Stromal cell of bone marrow (primary cell): Measurements from ENCODE around the gene CSTF2T.

Experiments used
- DNase-seq: peaks from one replicate; pipeline ENCODE4 v3.0.0-alpha.2; 2012; ENCODE audit warnings: low read depth

Gene CSTF2T

DNA sequence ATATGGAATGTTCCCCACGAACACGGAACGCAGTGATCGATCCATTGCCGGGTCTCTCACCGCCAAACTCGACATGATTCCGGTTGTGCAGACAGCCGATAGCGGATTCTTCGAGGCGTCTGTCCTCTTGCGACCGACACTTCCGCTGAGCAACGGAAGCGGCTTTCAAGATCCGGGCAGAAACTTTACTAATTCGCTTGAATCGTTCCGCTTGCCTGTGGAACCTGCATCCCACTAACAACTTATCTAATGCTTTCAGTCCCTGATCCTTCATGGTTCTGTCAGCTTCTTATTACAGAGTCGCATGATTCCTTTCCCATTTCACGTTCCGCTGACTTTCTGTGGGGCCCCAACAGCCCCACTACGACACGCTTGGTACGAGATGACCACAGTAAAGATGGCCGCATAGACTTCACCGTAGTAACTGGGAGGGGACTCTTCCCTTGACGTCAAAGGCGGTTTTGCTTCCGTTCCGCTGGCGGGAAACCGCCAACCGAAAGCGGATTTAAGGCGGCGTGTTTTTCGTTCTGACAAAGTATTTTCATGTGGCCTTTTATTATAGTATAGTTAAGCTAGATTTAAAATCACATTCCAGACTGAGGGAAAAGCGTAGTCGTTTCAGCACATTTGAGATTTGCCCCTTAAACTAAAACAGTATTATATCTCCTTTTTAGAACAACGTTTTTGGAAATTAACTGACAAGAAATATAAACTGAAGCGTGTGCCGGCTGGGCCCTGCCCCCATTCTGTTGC, at the start of gene CSTF2T:
Gene CSTF2T (minus strand): TSS at position 121 of the 753 bp plus-strand sequence. CDS start 46 bp downstream, at position 75.
- DNase-seq = peak; percentile 87

GRCh38 chr10:51748959-51749358, 49.6 kb upstream of the CSTF2T start:
- no peak for DNase-seq

DNA sequence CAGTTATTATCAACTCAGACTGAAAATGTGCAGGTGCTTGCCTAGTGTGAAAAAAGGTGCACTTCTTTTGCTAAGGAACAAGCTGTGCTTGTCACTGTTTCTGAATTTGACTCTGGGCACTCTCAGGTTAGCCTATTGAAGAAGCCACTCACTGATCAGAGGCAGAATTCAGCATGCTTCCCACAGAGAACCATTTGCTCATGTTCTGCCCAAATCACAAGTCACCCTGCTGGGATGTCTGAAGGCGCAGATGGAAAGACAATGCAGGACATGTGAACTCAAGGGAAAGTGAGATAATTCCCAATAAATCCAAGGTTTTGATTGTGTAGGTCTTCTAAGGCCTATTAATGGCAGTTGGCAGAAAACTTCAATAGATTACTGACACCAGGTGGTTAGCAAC, 47.8 kb upstream of the CSTF2T start:
- no peak for DNase-seq

GRCh38 chr10:51745397-51745796, 46.0 kb upstream of the CSTF2T start:
- no peak for DNase-seq

- DNase-seq = no peak
Observed at GRCh38 chr10:51744235-51745000, 45.0 kb upstream of the CSTF2T start.

DNA sequence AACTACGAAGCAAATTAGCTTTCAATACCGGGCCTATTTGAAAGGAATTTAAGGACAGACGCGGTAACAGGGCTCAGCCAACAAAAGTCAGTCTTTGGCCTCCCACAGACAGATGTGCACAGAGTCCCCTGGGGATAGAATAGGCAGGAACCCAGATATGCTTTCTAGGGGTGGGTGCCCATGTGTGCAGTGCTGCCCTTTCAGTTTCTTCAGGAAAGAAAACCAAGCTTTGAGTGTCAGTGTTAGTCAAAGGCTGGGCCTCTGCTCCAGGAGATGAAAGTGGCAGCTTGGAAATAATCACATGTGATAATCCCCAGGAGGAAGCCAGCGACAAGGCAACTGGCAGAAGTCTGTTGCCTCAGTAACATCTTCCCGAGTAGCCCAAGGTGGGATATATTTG, 43.8 kb upstream of the CSTF2T start:
- DNase-seq = peak; percentile 3

GRCh38 chr10:51733057-51733456, 33.7 kb upstream of the CSTF2T start:
- DNase-seq = peak; percentile 3

- no peak for DNase-seq
Observed at GRCh38 chr10:51729822-51730555, 30.6 kb upstream of the CSTF2T start.

DNA sequence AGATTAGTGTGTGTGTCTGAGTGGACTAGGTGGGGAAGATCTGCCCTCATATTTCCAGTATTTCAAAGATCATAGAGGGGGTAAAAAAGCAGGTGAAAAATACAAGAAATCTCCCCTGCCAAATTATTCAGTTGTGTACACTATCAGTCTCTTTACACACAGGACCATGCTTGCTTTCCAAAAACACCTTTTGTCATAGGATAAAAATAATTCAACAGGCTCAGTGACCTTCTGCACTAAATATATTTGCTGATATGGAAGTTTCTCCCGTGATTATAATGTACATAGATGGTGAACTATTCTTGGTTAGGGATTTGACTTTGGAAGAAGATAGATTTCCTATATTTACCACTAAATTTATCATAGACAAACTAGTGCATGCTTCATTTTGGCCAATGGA, 24.6 kb upstream of the CSTF2T start:
- DNase-seq = no peak

GRCh38 chr10:51718804-51719291, 19.5 kb upstream of the CSTF2T start:
- DNase-seq = no peak

GRCh38 chr10:51716981-51717380, 17.6 kb upstream of the CSTF2T start:
- no peak for DNase-seq

GRCh38 chr10:51711519-51711891, 12.1 kb upstream of the CSTF2T start:
- no peak for DNase-seq

GRCh38 chr10:51709324-51709972, 10.1 kb upstream of the CSTF2T start:
- no peak for DNase-seq

GRCh38 chr10:51708609-51709008, 9.2 kb upstream of the CSTF2T start:
- DNase-seq = no peak

DNA sequence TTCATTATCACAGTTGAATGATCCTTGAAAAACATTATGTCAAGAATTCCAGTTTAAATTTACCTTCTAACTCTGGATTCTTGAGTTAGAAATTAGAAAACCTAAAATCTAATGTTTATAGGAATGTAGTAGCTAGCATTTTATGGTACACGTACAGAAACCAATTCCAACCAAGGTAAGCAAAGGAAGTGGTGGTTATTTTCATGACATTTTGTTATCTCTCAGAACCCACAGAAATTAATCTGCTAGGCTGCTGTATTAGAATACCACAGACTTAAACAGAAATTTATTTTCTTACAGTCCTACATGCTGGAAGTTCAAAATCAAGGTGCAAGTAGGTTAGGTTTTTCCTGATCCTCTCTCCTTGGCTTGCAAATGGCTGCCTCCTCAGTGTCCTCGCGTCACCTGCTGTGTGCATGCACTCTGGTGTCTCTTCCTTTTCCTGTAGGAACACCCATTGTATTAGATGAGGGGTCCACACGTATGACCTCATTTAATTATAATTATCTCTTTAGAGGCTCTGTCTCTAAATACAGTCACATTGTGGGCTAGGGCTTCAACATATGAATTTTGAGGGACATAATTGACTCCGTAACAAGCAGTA, 8.5 kb upstream of the CSTF2T start:
- DNase-seq = no peak

- DNase-seq = no peak
Observed at GRCh38 chr10:51707392-51707791, 8.0 kb upstream of the CSTF2T start.

DNA sequence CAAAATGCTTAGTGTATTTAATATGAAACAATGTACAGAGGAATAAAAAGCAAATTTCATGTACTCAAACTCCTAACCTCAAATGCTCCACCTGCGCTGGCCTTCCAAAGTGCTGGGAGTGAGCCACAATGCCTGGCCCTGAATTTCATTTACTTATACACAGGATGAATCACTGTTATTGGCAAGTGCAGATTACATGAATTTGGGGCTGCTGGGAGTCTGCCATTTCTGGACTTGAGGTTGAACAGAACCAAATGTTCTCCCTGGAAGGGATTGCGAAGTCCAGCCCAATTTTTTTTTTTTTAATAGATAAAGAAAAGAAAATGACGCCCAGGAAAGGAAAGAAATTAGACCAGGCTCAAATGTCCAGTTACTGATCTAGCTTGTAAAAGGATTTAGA, 6.8 kb upstream of the CSTF2T start:
- peak; percentile 81 for DNase-seq

- no peak for DNase-seq
Observed at GRCh38 chr10:51705774-51706173, 6.4 kb upstream of the CSTF2T start.

DNA sequence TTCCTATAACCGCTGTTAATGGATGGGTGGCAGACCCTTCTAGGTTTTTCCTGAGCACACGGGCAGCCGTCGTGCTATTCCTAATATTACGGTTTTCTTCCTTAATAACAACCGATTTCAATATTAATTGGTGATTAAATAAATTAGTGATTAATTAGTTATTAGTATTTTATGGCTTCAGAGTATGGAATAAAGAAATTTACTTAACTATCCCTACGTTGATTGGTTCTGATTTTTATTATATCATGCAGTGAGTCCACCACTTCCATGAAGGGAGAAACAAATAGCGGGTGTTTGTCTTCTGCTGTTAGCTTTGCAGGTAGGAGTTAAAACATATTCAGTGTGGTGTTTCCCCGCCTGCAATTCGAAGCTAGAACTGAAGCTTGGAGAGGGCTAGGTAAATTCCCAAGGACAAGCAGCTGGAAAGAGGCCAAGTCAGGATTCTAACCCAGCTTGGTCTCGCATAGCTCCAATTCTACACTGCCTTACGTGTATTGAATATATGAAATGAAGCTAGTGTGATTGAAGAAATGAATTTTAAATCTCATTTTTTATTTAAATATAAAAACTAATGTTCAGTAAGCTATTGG, 928 bp upstream of the CSTF2T start:
- no peak for DNase-seq

DNA sequence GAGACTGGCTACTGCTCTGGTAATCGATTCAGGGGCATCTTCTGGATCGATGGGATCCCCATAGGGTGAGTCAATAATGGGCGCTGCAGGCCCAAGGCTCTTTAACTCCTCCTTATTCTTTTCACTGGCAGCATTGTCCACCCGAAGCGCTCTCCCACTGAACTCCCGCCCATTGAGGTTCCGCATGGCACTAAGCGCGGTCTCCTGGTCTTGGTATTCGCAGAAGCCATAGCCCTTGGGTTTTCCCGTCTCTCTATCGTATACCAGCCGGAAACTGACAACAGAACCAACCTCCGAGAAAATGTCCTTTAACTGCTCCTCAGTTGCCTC, 285 bp downstream of the CSTF2T start:
- DNase-seq = peak; percentile 11

DNA sequence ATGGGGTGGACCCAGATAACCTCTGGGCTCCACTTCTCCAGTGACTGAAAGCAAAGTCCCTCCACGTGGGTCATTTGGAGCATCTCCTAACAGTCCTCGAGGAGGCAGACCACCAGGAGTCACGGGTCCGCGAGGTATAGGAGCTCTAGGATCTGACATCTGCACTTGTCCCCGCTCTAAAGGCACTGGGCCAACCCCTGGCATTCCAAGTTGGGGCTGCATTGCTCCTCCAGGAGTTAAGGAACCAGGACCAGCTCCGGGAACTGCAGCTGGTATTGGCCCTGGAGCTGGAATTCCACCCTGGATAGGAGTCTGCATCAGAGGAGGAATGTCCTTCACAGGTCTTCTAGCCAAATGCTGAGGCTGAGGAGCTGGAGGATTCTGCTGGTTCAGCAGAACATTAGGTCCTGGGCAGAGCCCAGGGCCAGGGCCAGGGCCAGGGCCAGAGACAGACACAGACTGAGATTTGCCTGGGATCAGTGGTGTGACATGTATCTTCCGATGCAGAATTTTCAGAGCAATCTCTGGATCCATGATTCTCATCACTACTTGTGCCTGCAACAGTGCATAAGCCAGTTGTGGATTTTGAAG, 827 bp downstream of the CSTF2T start:
- DNase-seq = no peak
